Hematopoietic multipotent progenitor cell treated with erythropoietin and hydrocortisone succinate and interleukin-3 and kit ligand, for 4 days (in vitro differentiated cells): ENCODE data around the gene DAB2IP.
A peak's percentile ranks its signal among the peaks of the same experiment; 100 is the strongest.

Source experiments
- DNase-seq: peaks from one replicate; pipeline ENCODE4 v3.0.0-alpha.2; 2015

The DAB2IP gene

GRCh38 chr9:121707477-121708424, 56.3 kb downstream of the DAB2IP start:
- DNase-seq: no peak

DNA sequence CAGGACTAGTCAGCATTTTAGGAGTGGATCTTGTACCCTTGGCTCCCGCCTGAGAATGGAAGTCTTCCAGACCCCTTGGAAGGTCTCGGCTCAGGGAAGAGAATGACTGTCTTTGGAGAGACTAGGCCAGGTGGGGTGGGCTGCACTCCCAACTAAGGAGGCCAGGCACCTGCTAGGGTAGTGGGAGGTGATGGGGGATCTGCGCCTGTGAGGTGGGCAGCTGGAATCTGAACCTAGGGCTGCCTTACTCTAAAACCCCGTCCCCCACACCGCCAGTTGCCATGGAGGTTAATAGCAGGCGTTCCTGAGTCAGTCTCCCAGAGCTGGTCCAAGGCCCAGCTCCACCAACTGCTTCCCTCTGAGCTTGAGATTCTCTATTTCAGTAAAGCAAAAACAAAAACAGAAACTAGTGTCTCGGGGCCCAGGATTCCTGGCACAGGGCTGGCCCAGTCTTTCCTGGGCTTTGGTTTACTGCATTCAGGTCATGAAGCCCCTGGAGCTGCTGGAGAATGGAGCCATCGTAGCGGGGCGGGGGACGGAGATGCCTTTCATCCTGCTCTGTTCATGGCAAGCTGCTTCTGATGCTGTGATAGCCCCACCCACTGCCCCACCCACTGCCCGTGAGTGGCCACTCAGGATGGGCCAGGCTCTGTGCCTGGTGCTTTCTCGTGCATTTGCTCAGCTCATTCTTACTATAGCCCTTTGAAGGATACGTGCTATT, 57.5 kb downstream of the DAB2IP start:
- no peak for DNase-seq

DNA sequence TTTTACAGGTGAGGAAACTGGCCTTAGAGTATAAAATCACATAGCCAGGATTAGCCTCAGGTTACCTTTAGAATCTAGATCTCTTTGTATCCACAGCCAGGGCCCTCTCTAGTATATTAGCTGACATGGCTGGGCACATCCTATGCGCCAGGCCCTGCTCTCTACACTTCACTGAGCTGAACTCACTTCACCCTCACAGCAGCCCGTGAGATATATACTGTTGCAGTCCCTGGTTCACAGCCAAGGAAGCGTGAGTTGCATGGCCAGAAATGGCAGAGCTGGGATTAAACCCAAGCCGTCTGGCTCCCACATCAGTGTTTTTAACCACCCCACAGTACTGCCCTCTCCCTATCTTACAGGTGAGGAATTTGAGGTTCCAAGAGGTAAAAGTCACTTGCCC, 58.4 kb downstream of the DAB2IP start:
- DNase-seq: no peak

DNA sequence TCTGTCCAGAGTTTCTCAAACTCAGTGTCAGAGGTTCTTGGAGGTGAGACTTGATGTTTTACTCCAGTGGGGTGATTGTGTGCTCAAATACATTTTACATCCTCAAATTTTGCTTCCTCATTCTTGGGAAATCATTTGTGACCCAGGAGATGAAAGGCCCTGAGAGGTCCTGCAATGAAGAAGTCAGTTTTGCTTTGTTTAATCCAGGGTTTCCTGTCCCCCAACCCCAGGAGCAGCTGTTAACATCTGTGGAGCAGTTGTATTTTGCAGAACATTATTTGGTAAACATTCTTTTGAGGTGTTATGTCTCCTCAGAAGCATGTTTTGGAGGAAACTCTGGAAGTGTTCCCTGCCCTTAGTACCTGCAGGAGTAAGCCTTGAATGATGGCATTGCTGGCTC, 59.8 kb downstream of the DAB2IP start:
- peak; percentile 29 for DNase-seq

DNA sequence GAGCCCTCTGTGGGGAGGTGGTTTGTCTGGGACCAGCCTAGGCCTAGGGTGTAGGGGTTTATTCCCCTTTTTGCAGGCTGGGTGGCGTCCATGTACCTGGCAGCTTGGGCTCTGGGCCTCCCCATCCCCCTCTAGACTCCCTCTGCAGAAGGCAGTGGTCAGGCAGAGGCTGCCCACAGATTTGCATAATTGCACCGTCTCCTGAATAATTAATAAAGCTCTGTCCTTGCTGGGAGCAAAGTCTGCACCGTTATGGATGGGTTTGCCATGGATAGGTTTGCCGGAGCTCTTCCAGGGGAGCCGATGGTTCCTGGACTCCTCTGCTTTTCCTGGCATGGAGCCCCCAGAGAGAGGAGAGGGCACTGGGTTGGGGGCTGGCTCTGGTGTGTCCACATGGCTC, 60.4 kb downstream of the DAB2IP start:
- DNase-seq: no peak

DNA sequence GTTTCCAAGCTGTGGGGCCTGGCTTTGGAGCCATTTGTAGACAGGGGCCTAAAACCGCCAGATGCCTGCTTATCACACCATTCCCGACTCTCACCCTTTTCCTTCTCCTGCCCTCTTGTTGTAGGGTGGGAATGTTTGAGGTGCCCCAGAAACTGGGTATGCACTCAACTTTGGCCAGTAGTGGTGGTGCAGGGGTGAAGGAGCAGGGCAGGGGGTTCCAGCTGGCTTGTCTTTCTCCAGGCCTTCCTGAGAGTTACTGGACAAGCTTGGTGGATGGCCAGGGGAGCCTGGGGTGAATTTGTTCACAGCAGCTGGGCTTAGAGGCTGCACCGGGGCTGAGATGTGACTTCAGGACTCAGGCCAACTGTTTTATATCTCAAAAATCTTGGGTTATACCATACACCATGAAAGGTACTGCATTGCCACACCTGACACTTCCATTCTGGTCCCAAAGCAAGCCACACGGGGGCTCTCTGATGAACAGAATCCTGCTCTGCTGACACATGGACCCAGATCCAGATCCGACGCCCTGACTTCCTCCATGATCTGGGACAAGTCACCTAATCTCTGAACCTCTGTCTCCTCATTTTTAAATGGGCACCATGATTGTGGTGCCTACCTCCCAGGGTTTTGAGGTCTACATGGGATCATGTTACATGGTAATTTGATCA, 62.1 kb downstream of the DAB2IP start:
- DNase-seq: no peak

- no peak for DNase-seq
Measured at GRCh38 chr9:121714075-121714705, 62.8 kb downstream of the DAB2IP start.

DNA sequence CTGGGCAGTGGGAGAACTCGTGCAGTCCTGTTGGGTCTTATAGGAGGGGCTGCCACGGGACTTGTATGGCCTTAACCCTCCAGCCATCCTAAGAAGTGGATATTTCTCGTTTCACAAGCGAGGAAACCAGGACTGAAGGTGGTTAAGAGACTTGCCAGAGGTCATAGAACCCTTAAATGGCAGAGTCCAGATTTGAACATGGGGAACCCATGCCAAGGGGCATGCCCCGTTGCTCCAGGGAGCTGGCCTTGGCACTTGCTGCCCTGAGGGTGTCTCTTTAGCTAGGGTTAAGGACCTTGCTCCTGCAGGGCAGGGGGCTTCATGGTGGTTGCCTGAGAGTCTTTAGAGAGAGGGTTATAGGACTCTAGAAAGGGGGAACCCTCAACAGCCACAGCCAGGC, 63.4 kb downstream of the DAB2IP start:
- DNase-seq: no peak

- DNase-seq: no peak
Measured at GRCh38 chr9:121717141-121717991, 65.9 kb downstream of the DAB2IP start.

DNA sequence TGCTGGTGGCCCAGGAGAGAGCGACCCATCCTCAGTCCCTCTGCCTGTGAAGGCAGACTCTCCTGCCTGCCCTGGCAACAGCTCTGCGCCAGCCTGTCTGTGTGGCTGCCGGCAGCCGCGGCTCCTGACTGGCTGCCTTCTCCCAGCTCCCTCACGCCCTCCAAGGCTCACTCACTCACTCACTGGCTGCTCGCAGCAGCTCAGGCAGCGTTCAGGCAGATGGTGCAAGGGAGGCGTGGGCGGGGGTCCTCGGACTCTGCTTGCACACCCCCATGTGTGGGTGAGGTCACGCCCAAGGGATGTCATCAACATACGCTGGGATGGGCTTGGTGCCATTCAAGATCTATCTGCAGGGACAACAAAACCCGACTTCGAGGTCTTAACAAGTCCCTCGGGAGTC, 66.7 kb downstream of the DAB2IP start:
- no peak for DNase-seq

- DNase-seq: no peak
Measured at GRCh38 chr9:121718501-121718900, 67.1 kb downstream of the DAB2IP start.

DNA sequence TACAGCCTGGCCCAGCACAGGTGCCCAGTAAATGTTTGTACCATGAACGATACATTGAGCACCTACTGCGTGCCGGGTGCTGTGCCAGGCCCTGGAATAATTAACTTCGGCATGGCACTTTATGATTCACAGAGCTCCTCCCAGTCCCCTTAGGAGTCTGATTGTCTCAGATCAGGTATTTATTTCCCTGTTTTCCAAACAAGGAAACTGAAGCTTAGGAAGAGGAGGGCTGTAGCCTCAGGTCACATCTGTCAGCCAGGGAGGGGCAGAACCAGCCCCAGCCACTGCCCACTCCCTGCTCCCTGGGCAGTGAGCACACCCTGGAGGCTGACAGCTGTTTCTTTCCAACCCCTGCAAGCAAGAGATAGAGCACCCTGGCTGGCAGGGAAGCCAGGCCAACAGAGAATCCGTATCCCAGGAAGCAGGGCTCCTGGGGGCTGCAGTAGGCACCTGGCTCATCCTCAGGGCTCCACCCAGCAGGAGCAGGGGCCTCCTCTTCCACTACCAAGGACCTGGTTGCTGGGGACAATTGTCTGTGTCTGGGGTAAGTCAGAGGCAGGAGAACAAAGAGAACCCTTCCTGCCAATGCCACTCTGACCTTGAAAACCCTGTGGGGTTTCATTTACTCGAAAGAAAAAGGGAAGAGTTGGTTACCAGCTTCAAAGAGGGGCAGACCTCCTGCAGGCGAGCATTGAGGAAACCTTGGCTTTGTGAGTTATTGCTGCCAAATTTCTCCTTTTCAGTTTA, 69.0 kb downstream of the DAB2IP start:
- DNase-seq: no peak

- no peak for DNase-seq
Measured at GRCh38 chr9:121721058-121721350, 69.6 kb downstream of the DAB2IP start.

DNA sequence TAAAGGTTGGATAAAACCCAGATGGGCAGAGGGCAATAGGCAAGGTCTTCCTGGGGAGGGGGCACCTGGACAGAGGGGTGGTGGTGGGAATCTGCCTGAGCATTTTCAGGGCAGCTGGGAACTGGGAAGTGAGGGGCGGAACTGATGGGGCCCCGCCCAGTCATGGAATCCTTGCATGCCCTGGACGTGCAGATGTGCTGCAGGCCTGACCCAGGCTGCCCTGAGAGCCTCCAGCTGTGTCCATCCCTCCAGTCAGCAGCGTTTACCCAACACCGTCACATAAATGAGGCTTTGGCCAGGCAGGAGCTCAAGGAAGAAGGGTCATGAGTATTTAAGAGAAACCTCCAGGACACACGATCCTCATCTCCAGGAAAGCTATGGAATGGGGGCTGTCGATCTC, 70.3 kb downstream of the DAB2IP start:
- DNase-seq: no peak

- DNase-seq: no peak
Measured at GRCh38 chr9:121725008-121725775, 73.8 kb downstream of the DAB2IP start.

- no peak for DNase-seq
Measured at GRCh38 chr9:121727295-121728020, 76.0 kb downstream of the DAB2IP start.

DNA sequence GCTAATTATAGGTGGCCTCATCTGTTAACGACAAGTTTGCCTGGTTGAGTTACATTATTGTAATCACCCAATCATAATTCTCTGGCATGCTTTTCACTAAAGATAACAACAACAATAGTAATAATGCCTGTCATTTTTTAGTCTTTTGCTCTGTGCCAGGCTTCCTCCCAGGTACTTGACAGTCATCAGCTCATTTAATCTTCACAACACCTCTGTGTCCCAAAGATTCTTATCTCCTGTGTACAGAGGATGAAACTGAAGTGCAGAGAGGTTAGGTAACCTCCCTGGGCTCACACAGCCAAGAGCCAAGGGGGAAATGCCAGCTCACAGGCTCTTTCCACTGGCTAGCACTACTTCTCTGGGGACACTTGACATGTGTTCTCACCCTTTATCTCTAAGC, 77.5 kb downstream of the DAB2IP start:
- no peak for DNase-seq

GRCh38 chr9:121729769-121730562, 78.5 kb downstream of the DAB2IP start:
- DNase-seq: no peak

DNA sequence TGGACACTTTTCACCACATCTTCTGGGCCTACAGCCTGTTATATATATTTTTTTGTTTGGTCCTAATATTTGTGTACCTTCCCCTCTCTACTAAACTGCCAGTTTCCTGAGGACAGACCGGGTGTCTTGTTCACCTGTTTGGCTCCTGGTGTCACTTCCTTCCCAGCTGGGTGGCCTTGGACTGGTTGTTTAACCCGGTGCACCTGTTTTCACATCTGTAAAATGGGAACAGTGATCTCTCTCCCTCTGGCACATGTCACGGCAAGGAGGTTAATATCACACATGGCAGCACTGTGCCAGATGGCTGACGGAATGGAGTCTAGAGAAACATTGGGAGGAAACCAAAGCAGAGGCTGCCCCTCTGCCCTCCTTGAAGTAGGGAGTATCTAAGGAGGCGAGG, 79.7 kb downstream of the DAB2IP start:
- DNase-seq: no peak
